Renal cortical epithelial cell (primary cell): ENCODE measurements around the gene RMDN2. TPM values are rescaled to one million over a fixed set of nuclear protein-coding genes. Genes with fewer than 3 reads are reported as not detected.
A peak's percentile ranks its signal among the peaks of the same experiment; 100 is the strongest.

ENCODE experiments used
- DNase-seq: peaks from one replicate; pipeline ENCODE4 v3.0.0-alpha.2; 2011; ENCODE audit warnings: low read depth
- total RNA-seq: library from RNA; depleted of rRNA; stranded (reverse); fragments of >200 nt; gene quantifications from 2 replicates; pipeline ENCODE4 v1.2.3, GENCODE V29; 2014

RMDN2 gene
- total RNA-seq, 1 donor from 2014 or later = 18.1 TPM

DNA sequence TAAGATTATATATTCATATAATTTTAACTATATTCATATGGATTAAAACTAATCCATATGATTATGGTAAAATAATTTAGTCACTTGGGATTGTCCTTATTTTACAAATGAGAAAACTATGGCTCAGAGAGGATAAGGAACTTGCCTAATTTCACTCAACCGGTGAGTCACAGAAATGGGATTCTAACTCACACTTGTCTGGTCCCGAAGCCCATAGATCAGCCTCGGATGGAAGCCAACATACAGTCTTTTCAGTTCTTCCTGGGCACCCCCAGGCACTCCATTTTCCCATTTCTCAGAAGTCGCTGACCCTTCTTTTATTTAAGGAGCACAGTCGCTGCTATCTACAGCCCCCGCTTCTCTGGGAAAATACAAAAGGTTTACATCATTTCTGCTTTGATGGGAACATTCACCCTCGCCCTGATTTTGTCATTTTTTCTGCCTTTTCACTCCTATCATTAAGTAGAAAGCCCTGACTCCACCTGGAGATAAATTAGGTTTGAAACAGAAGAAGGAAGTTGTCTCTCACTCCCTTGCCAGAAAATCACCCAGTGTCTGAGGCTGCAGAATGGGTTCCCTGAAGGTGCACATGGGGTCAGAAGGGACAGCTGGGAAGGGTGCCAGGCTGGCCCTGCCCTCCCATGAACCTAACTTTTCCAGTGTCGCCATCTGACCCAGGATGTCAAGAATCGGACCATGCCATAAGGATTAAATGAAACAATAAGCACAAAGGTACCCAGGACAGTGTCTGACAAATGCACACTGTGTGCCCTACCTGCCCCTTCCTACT lies 114.2 kb downstream of the RMDN2 start:
- peak; percentile 30 for DNase-seq

DNA sequence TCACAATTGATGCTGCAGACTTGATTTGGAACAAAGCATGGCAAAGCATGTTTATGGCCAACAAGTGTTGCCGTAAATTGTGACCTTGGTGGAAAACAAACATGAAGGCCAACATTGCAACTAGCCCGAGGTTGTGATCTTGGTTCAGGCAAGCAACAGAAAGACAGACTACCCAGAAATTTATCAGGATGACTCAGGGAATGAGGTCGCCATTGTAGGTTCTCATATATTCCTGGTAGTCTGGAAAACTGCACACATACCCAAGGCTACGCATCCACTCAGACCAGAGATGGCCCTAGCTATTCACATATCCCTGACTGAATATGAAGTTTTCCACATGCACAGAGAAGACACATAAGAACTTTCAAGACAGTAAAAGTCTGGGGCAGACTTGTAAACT lies 120.7 kb downstream of the RMDN2 start:
- DNase-seq = no peak

DNA sequence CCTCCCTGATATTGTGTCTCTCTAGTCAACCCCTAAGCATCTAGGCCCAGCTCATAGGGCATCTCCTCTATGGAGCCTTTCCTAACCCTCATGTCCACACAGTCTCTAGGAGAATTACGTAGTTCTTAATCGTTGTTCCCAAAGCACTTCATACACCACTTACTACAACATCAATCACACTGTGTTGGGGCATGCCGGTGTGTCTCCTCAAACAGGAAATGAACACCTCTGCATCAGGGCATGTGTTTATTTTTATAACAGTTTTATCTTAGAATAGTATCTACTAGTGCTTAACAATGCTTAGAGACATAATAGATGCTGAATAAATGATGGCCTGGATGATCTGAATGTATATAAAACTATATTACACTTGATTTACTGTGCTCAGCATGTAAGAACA lies 131.1 kb downstream of the RMDN2 start:
- no peak for DNase-seq

DNA sequence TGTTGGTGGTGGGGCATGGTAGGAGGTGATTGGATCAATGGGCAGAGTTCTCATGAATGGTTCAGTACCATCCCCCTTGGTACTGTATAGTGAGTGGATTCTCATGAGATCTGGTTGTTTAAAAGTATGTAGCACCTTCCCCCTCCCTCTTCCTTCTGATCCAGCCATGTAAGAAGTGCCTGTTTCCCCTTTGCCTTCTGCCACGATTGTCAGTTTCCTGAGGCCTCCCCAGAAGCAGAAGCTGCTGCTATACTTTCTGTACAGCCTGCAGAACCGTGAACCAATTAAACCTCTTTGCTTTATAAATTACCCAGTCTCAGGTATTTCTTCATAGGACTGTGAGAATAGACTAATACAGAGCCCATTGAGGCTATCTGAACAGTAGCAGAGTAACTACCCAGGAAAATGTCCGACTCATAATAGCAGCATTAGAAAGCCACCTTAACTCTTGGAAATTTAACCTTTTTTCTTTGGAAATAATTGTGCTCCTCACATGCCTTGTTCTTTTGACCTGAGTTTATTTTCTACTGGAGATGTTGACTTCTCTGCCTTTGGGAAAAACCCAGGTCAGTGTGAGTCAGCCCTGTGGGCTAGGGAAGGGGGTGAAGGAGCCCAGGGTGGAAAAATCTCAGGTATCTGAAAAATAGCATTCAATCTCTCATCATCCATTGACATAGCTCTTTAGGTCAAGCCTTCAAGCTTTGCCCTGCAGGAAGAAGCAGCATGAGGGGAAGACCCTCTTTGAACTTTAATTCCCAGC lies 132.7 kb downstream of the RMDN2 start:
- DNase-seq = peak; percentile 89

DNA sequence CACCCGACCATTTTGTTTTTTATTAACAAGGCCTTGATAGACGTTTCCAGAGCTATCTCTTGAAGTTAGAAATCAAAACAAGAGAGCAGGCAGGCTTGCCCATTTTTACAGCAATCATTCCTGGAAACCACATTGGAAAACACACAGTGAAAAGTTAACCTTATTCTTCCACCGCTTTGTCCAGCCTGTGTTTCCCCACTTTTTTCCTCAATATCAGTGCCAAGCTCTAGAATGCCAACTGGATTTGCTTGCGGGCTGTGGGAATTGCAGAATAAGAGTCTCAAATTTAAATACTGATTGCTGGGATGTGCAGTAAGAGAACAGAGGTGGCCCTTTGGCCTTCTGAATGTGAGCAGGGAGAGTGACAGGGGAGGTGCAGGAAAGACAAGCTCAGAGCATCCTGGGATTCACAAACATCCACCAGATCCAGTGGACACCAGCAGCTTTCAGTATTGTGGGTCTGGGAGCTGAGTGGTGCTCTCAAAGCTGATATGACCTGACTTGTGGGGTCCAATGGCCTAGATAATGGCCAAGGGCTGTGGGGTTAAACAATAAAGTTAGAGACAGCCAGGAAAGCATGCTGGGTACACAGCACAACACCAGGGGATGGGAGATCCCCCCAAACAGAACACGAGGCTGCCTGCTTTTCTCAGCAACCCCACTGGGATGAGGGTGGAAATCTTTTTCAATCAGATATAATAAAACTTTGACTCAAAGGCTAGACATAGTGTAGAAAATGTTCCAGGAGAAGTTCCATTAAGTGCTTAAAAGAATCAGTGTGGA lies 135.3 kb downstream of the RMDN2 start:
- DNase-seq = no peak

DNA sequence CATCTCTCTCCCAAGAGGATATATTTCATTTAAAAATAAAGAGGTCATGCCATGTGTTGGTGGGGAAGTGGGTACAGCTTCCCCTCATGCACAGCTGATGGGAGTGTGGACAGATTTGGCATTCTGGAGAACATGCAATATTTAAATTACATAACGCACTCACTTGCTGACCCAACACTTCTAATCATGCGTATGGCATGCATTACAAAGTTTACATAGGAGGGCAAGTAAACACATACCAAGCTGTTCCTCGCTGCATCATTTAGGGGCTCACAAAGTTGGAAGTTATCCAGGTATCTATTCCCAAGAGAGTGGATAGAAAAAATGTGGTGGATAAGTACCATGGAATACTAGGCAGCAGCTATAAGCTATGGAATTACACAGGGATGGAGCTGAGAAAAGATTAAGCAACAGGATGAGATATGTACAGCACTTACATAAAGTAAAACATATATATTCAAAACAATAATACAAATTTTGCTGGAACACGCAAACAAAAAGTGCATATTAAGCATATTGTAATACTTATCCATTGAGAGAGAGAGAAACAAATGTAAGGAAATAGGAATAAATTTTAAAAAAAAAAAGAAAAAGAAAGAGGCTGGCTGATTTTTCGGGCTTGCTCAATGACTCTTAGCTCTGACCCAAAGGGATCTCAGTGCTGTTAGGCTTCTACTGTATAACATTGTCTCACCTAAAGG lies 139.9 kb downstream of the RMDN2 start:
- DNase-seq = no peak

DNA sequence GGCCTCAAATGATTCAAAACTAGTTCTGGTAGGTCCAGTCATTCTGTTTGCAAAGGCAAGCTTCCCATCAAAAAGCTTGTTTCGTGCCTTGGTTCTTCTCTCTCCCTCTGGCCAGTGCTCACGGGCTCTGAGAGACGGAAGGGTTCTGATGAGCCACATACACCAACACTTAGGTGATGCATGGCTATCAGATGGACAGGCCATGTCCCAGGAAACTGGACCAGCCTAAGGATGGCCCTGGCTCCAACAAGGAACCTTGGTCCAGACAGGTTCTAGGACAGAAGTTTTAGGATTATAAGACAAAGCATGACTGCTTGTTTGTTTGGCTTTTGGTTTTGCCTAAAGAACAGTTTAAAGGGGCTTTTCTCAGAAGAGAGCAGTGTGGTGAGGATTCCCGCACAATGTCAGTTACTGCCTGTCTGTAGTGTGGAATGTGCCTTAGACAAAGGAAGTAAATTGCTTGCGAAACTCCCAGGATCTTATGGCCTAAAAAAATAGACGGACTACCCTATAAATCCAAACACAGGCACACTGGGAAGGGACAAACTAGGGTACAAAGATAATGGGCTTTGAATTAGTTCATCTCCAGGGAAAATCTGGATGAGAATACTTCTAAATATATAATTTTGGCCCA lies 140.5 kb downstream of the RMDN2 start:
- DNase-seq = peak; percentile 15

DNA sequence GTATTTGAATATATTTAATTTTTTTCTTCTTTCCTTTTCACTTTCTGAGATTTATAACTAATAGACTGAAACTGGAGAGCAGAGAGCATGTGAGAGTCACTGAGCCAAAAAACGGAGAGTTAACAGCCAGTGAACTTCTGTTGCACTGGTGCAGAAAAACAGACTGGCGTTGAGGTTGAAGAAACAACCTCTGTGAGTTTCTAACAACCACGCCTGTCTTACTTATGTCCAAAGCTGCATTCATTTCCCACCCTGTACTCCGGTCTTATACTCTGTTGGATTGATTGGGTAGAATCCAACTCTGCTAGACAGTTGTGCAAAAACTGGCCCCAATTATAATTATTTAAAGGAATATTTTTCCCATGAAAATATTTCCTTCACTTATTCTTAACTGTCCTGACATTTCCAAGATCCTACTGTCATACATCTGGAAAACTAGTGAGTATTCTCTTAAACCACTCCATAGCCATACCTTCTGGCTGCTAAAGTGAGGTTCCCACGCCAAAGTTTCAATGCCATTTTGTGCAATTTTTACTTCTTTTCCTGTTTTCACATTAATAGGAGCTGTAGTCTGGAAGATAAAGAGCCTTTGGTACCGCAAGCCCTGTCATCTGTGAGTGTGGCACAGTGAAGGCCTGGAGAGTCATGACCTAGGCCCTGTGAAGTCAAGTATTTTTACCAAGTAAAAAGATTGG lies 141.5 kb downstream of the RMDN2 start:
- DNase-seq = peak; percentile 19

Other genes with a start within 250 kb of the RMDN2 start
- 18.9 and 422 TPM in 2 replicates for gene CYP1B1, start 150.9 kb downstream of the RMDN2 start, total RNA-seq